Motor neuron (in vitro differentiated cells): ENCODE measurements around the gene SPATS2L. TPM values are rescaled to one million over a fixed set of nuclear protein-coding genes. Genes with fewer than 3 reads are reported as not detected.
A peak's percentile ranks its signal among the peaks of the same experiment; 100 is the strongest.

ENCODE experiments used
- ATAC-seq, 8 experiments: fragments of 200-7000 bp; cut with Tn5 transposase; replicated peaks in 6 of 8; 2 replicates each; pipeline ENCODE4 v1.8.0; 2021; ENCODE audit warnings: mild to moderate bottlenecking in 8 of 8, moderate library complexity in 8 of 8
- H3K27ac ChIP-seq, 2 donors: fragments of 250-450 bp; sonication (Bioruptor Pico); 2 replicates each; pipeline ENCODE4 v1.9.0; 2021; ENCODE audit warnings: antibody characterized with exemption in 2 of 2, mild to moderate bottlenecking in 2 of 2, moderate library complexity in 1 of 2
- H3K4me1 ChIP-seq, 2 donors: fragments of 250-450 bp; sonication (Bioruptor Pico); replicated peaks in 1 of 2; 2 replicates each; pipeline ENCODE4 v1.6.1; 2021; ENCODE audit warnings: antibody characterized with exemption in 2 of 2, mild to moderate bottlenecking in 2 of 2, moderate library complexity in 1 of 2
- H3K4me3 ChIP-seq, 5 donors: fragments of 250-450 bp; sonication (Bioruptor Pico); 2 replicates each; pipeline ENCODE4 v1.9.0; 2021; ENCODE audit warnings: antibody characterized with exemption in 5 of 5, mild to moderate bottlenecking in 5 of 5, moderate library complexity in 4 of 5
- WGBS, 10 experiments: fragments of 450-650 bp; shearing (Covaris generic); methylation state at CpG; one replicate each; pipeline ENCODE4 v1.0.0; 2022; 5-methylcytosine and 5-hydroxymethylcytosine counted together
- in situ Hi-C, 9 experiments: fragments of 400-800 bp; cut with MboI; loops; one replicate each; pipeline ENCODE4 v1.15.0; 2021; ENCODE audit warnings: low sequenced_read_pairs in 9 of 9, low pct_unique_long_range_greater_than_20kb in 2 of 9; ENCODE audit not compliant: unreplicated experiment in 9 of 9
- total RNA-seq, 8 experiments: library from RNA; unstranded; fragments of 300-600 nt; gene quantifications; 2 replicates each; pipeline versions ENCODE4 v1.2.3 to v1.2.4, GENCODE V29; 2022

Gene SPATS2L
- 100 to 1,000 TPM in 1 of 8 experiments, 10 to 100 TPM in 6, 1 to 10 TPM in 1; 8.4 to 143 (median 21.9) TPM for total RNA-seq

- 0 to 1% (median 0%) methylated on average over 1 to 8 of the region's 69 CpGs; no CpG with 5 or more reads in 3 of the 10 experiments for WGBS, 10 experiments
- Histone ChIP-seq H3K27ac (peak within 1 kb of the TSS; percentile 76 to 78), H3K4me3 (peak within 1 kb of the TSS; percentile 68 to 96 (median 81)), H3K4me1 (peaks cover 8 to 9% of the 10 kb centered on the region in 2 donors)
- ATAC-seq = peak; percentile 67 to 81 (median 77)
- in situ Hi-C loops = loop anchor here in 2 of 9 experiments (25.0 kb wide), 1 partner anchor 319 kb away; no protein-coding TSS in a partner anchor
These were observed at the start of gene SPATS2L for GRCh38 chr2:200306196-200306930. TSS of gene SPATS2L (plus strand) at chr2:200306693. CDS start at chr2:200389245, 82,552 bp downstream.

GRCh38 chr2:200257570-200257969 lies 48.9 kb upstream of the SPATS2L start:
- no peak overlapping the region for H3K27ac ChIP-seq
- in situ Hi-C loops = no loop called here
- no peak for ATAC-seq
- WGBS, 10 experiments = 43 to 100% (median 80%) methylated on average over 1 to 5 of the region's 6 CpGs; no CpG with 5 or more reads in 3 of the 10 experiments
- H3K4me1 ChIP-seq = no peaks in the 10 kb centered on the region
- H3K4me3 ChIP-seq = no peak overlapping the region

- no peaks in the 10 kb centered on the region for H3K4me1 ChIP-seq
- in situ Hi-C loops = no loop called here
- H3K27ac ChIP-seq = no peak overlapping the region
- ATAC-seq = peak in 1 of 8 experiments; percentile 62
- 55 to 96% (median 76%) methylated on average over 1 to 5 of the region's 5 CpGs; no CpG with 5 or more reads in 1 of the 10 experiments for WGBS, 10 experiments
- H3K4me3 ChIP-seq = no peak overlapping the region
These were observed 48.4 kb upstream of the SPATS2L start for GRCh38 chr2:200258081-200258480.

- WGBS, 10 experiments = 38 to 100% (median 87%) methylated on average over 2 to 7 of the region's 7 CpGs; no CpG with 5 or more reads in 2 of the 10 experiments
- ATAC-seq = no peak
- no peak overlapping the region for H3K27ac ChIP-seq
- no peak overlapping the region for H3K4me3 ChIP-seq
- in situ Hi-C loops = no loop called here
- no peaks in the 10 kb centered on the region for H3K4me1 ChIP-seq
These were observed 47.5 kb upstream of the SPATS2L start for GRCh38 chr2:200258881-200259576.

- Histone ChIP-seq H3K4me1 (no peaks in the 10 kb centered on the region), H3K27ac (no peak overlapping the region), H3K4me3 (no peak overlapping the region)
- 43 to 100% (median 87%) methylated on average over 1 to 5 of the region's 5 CpGs; no CpG with 5 or more reads in 1 of the 10 experiments for WGBS, 10 experiments
- ATAC-seq = peak in 1 of 8 experiments; percentile 26
- in situ Hi-C loops = no loop called here
These were observed 46.9 kb upstream of the SPATS2L start for GRCh38 chr2:200259577-200259957.

GRCh38 chr2:200262047-200262446 lies 44.4 kb upstream of the SPATS2L start:
- Histone ChIP-seq H3K4me1 (no peaks in the 10 kb centered on the region), H3K27ac (no peak overlapping the region), H3K4me3 (no peak overlapping the region)
- ATAC-seq = no peak
- in situ Hi-C loops = no loop called here
- WGBS, 10 experiments = 100% methylated on average over 2 of the region's 2 CpGs; no CpG with 5 or more reads in 4 of the 10 experiments

- 83 to 100% methylated on average over 1 of the region's 1 CpG; no CpG with 5 or more reads in 8 of the 10 experiments for WGBS, 10 experiments
- Histone ChIP-seq H3K4me3 (no peak overlapping the region), H3K4me1 (no peaks in the 10 kb centered on the region), H3K27ac (no peak overlapping the region)
- in situ Hi-C loops = no loop called here
- no peak for ATAC-seq
These were observed 43.2 kb upstream of the SPATS2L start for GRCh38 chr2:200263279-200263678.

- Histone ChIP-seq H3K4me3 (no peak overlapping the region), H3K27ac (no peak overlapping the region), H3K4me1 (no peaks in the 10 kb centered on the region)
- in situ Hi-C loops = no loop called here
- ATAC-seq = no peak
- 20 to 90% (median 69%) methylated on average over 1 to 2 of the region's 2 CpGs; no CpG with 5 or more reads in 2 of the 10 experiments for WGBS, 10 experiments
These were observed 41.9 kb upstream of the SPATS2L start for GRCh38 chr2:200264631-200265030.

GRCh38 chr2:200266406-200266805 lies 40.1 kb upstream of the SPATS2L start:
- in situ Hi-C loops = no loop called here
- H3K4me1 ChIP-seq = no peaks in the 10 kb centered on the region
- H3K27ac ChIP-seq = no peak overlapping the region
- 40 to 100% (median 88%) methylated on average over 1 to 5 of the region's 5 CpGs; no CpG with 5 or more reads in 1 of the 10 experiments for WGBS, 10 experiments
- H3K4me3 ChIP-seq = no peak overlapping the region
- ATAC-seq = no peak

GRCh38 chr2:200267350-200267749 lies 39.1 kb upstream of the SPATS2L start:
- no peak overlapping the region for H3K4me3 ChIP-seq
- no peak overlapping the region for H3K27ac ChIP-seq
- no peak for ATAC-seq
- WGBS, 10 experiments = 67 to 100% (median 89%) methylated on average over 1 to 2 of the region's 2 CpGs; no CpG with 5 or more reads in 2 of the 10 experiments
- H3K4me1 ChIP-seq = no peaks in the 10 kb centered on the region
- in situ Hi-C loops = no loop called here

GRCh38 chr2:200270732-200271131 lies 35.8 kb upstream of the SPATS2L start:
- Histone ChIP-seq H3K27ac (no peak overlapping the region), H3K4me3 (no peak overlapping the region), H3K4me1 (peaks cover 13 to 18% of the 10 kb centered on the region in 2 donors)
- in situ Hi-C loops = no loop called here
- 0 to 80% (median 7%) methylated on average over 1 of the region's 1 CpG; no CpG with 5 or more reads in 4 of the 10 experiments for WGBS, 10 experiments
- no peak for ATAC-seq

- ATAC-seq = no peak
- Histone ChIP-seq H3K27ac (no peak overlapping the region), H3K4me3 (no peak overlapping the region), H3K4me1 (peaks cover 13 to 19% of the 10 kb centered on the region in 2 donors)
- 0 to 100% (median 56%) methylated on average over 1 to 2 of the region's 2 CpGs; no CpG with 5 or more reads in 3 of the 10 experiments for WGBS, 10 experiments
- in situ Hi-C loops = no loop called here
These were observed 34.2 kb upstream of the SPATS2L start for GRCh38 chr2:200272320-200272719.
